Dendritic cell treated with granulocyte-macrophage colony-stimulating factor and Interleukin-4, amounts not matched to agents 40 ng/mL and 50 ng/mL, for 4 days (primary cell): ENCODE measurements around the gene MACROD2.
A peak's percentile ranks its signal among the peaks of the same experiment; 100 is the strongest.

Experiments
- H3K27ac Mint-ChIP-seq: one replicate; pipeline ENCODE4 v1.8.0; 2022; ENCODE audit warnings: mild to moderate bottlenecking, mixed read lengths
- H3K27me3 Mint-ChIP-seq: one replicate; pipeline ENCODE4 v1.8.0; 2022; ENCODE audit warnings: mild to moderate bottlenecking, mixed read lengths
- H3K36me3 Mint-ChIP-seq: one replicate; pipeline ENCODE4 v1.8.0; 2022; ENCODE audit warnings: low read depth, mixed read lengths
- H3K4me1 Mint-ChIP-seq: one replicate; pipeline ENCODE4 v1.8.0; 2022; ENCODE audit warnings: low read depth, mixed read lengths
- H3K4me3 Mint-ChIP-seq: one replicate; pipeline ENCODE4 v1.8.0; 2022; ENCODE audit warnings: mild to moderate bottlenecking, moderate library complexity, mixed read lengths
- H3K9me3 Mint-ChIP-seq: one replicate; pipeline ENCODE4 v1.8.0; 2022; ENCODE audit warnings: mixed read lengths
- intact Hi-C: fragments of 100-400 bp; cut with micrococcal nuclease; formaldehyde crosslinking; loops from one replicate; pipeline ENCODE4 v1.15.0; 2022

The MACROD2 gene

DNA sequence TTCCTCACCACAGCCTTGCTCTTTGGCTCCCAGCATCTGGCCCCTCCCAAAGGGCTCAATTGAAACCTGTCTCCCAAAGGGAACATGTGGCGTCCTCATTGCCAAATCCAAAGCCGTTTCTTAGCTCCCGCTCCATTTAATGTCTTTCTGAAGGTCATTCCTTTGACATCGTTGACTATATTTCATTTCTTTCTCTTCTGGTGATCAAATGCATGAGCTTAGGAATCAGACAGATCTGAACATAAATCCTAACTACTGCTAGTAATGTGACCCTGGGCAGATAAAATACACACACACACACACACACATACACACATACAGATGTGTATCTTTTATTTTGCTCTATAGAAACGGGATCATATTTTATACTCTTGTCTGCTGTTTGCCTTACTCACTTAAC, 1306.8 kb downstream of the MACROD2 start:
- H3K27me3 Mint-ChIP-seq, result peaks cover 4% of the 10 kb centered on the region
- intact Hi-C loops, result no loop called here
- no peaks in the 10 kb centered on the region for H3K4me1 Mint-ChIP-seq
- H3K36me3 Mint-ChIP-seq, result no peaks in the 10 kb centered on the region
- H3K27ac Mint-ChIP-seq, result no peak overlapping the region
- H3K4me3 Mint-ChIP-seq, result no peak overlapping the region
- H3K9me3 Mint-ChIP-seq, result peaks cover 16% of the 10 kb centered on the region

DNA sequence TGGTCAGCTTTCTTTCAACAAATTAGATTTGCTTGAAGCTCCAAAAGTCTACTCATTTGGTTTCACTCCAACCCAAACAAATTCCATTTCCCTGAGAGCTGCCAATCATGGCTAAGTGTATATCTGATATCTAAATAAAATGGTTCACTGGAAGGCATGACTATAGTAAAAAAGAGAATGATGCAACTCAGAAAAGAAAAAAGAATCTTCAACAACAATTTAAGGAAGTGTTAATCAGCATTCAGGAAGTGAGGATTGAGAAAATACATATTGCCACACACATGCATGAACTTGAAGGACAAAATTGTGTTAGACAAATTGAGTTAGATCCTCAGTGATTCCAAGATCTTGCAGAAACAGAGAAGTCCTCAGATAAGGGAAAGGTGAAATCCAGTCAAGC, 1315.0 kb downstream of the MACROD2 start:
- H3K4me1 Mint-ChIP-seq, result peaks cover 7% of the 10 kb centered on the region
- intact Hi-C loops, result no loop called here
- no peaks in the 10 kb centered on the region for H3K27me3 Mint-ChIP-seq
- peaks cover 18% of the 10 kb centered on the region for H3K9me3 Mint-ChIP-seq
- H3K4me3 Mint-ChIP-seq, result peak overlapping the region; percentile 13
- H3K36me3 Mint-ChIP-seq, result no peaks in the 10 kb centered on the region
- H3K27ac Mint-ChIP-seq, result peak overlapping the region; percentile 51

DNA sequence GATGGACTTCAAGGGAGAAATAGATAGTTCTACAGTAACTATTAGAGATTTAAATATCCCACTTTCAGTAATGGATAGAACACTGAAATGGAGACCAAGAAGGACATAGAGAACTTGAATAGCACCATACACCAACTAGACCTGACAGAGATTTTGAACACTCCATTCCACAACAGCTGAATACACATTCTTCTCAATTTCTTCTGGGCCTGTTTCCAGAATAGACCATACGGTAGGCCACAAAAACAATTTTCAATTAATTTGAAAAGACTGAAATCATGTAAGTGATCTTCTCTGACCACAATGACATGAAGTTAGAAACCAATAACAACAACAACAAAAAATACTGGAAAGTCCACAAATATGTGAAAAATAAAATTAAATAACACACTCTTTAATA, 1321.2 kb downstream of the MACROD2 start:
- intact Hi-C loops, result no loop called here
- Mint-ChIP-seq H3K27me3 (no peaks in the 10 kb centered on the region), H3K4me1 (peaks cover 46% of the 10 kb centered on the region), H3K9me3 (peaks cover 22% of the 10 kb centered on the region), H3K4me3 (no peak overlapping the region), H3K36me3 (no peaks in the 10 kb centered on the region), H3K27ac (peak overlapping the region; percentile 43)

DNA sequence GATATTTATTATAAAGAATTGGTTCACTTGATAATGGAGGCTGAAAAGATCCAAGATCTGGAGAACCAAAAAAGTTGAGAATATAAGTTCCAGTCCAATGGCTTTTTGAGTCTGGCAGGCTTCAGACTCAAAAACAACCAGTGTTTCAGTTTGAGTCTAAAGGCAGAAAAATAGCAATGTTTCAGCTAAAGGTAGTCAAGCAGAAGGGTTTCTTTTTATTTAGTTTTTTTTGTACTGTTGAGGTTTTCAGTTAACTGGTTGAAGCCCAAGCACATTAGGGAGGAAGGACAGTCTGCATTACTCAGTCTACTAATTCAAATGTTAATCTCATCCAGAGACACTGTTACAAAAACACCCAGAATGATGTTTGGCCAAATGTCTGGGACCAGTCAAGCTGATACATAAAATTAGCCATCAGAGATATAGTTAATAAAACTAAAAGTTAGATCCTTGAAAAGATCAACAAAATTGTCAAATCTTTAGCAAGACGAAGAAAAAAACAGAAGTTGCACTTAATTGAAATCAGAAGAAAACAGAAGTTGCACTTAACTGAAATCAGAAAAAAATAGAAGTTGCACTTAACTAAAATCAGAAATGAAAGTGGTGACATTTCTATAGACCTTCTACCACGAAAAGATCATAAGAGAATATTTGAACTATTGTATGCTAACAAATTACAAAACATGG, 1322.4 kb downstream of the MACROD2 start:
- Mint-ChIP-seq H3K27ac (peak overlapping the region; percentile 85), H3K27me3 (no peaks in the 10 kb centered on the region), H3K4me1 (peaks cover 46% of the 10 kb centered on the region), H3K4me3 (peak overlapping the region; percentile 17), H3K36me3 (no peaks in the 10 kb centered on the region), H3K9me3 (peaks cover 22% of the 10 kb centered on the region)
- intact Hi-C loops, result no loop called here

DNA sequence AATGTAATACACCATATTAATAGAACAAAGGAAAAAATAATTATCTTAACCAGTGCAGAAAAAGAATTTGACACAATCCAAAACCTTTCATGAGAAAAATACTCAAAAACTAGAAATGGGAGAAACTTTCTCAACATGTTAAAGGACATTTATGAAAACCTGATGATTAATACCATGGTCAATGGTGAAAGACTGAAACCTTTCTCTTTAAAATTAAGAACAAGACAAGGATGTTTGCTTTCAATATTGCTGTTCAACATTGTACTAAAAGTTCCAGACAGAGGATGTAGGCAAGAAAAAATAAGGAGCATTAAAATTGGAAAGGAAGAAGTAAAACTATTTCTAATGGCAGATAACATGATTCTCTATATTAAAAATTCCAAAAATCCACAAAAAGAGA, 1323.4 kb downstream of the MACROD2 start:
- no peaks in the 10 kb centered on the region for H3K27me3 Mint-ChIP-seq
- H3K4me1 Mint-ChIP-seq, result peaks cover 46% of the 10 kb centered on the region
- H3K4me3 Mint-ChIP-seq, result no peak overlapping the region
- H3K9me3 Mint-ChIP-seq, result peaks cover 22% of the 10 kb centered on the region
- peak overlapping the region; percentile 85 for H3K27ac Mint-ChIP-seq
- H3K36me3 Mint-ChIP-seq, result no peaks in the 10 kb centered on the region
- intact Hi-C loops, result no loop called here

DNA sequence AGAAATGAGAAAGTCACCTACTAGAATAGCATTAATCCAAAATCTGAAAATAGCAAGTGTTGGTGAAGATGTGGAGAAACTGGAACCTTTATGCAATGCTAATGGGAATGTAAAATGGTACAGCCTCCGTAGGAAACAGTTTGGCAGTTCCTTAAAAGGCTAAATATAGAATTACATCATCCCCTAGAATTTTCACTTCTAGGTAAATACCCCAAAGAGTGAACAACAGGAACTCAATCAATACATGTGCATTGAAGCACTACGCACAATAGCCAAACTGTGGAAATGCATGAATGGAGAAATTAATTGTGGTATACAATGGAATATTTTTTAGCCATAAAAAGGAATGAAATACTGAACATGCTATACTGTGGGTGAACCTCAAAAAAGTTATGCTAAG, 1324.1 kb downstream of the MACROD2 start:
- H3K4me3 Mint-ChIP-seq, result no peak overlapping the region
- H3K9me3 Mint-ChIP-seq, result peaks cover 22% of the 10 kb centered on the region
- peaks cover 46% of the 10 kb centered on the region for H3K4me1 Mint-ChIP-seq
- intact Hi-C loops, result no loop called here
- no peak overlapping the region for H3K27ac Mint-ChIP-seq
- no peaks in the 10 kb centered on the region for H3K36me3 Mint-ChIP-seq
- no peaks in the 10 kb centered on the region for H3K27me3 Mint-ChIP-seq

DNA sequence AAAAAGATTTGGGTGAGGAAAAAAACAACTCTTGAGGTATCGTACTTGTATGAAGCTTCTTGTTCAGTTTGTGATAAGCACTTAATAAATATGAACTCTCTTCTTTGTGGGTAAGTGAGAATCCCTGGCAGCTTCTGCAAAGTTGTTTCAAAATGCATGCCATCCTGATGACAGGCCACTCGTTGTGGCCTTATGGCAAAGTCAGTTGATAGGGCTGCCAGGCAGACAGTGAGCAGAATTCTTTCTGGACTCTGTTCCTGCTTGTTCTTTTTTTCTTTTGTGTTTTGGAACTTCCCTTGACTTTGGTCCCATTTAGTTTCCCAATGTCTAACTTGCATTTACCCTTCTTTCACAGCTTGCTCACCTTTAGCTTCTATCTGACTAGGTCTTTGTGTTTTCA, 1325.6 kb downstream of the MACROD2 start:
- intact Hi-C loops, result no loop called here
- no peak overlapping the region for H3K27ac Mint-ChIP-seq
- peaks cover 43% of the 10 kb centered on the region for H3K4me1 Mint-ChIP-seq
- H3K27me3 Mint-ChIP-seq, result no peaks in the 10 kb centered on the region
- H3K9me3 Mint-ChIP-seq, result peaks cover 7% of the 10 kb centered on the region
- H3K36me3 Mint-ChIP-seq, result no peaks in the 10 kb centered on the region
- no peak overlapping the region for H3K4me3 Mint-ChIP-seq

DNA sequence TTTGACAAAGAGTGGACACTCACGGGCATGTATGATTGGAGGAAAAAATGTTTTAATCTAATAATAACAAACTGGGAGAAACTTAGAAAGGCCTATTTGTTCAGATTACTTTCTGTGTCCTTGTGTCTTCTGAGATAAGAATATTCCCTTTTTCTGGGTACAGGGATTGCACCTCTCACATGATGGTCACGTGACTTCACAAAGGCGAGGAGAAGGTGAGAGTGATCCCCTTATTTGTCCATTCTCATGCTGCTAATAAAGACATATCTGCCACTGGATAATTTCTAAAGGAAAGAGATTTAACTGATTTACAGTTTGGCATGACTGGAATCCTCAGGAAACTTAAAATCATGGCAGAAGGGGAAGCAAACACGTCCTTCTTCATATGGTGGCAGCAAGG, 1331.8 kb downstream of the MACROD2 start:
- Mint-ChIP-seq H3K27ac (no peak overlapping the region), H3K4me3 (no peak overlapping the region), H3K9me3 (peaks cover 9% of the 10 kb centered on the region), H3K36me3 (no peaks in the 10 kb centered on the region), H3K4me1 (no peaks in the 10 kb centered on the region), H3K27me3 (no peaks in the 10 kb centered on the region)
- intact Hi-C loops, result no loop called here

DNA sequence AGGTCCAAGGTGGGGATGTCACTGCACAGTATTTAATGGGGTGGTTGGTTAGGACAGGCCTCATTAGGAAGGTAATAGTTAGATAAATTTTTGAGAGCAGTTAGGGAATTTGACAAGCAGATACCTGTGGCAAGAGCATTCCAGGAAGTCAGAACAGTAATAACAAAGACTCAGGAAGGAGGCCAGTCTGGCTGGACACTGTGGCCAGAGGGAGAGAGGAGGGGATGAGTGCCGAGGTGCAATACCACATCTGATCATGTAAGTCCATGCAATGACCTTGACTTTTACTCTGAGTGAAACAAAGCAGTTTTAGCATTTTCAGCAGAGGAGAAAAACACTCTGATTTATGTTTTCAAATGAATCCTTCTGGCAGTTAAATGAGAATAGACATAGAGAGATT, 1332.8 kb downstream of the MACROD2 start:
- peaks cover under 1% of the 10 kb centered on the region for H3K4me1 Mint-ChIP-seq
- no peaks in the 10 kb centered on the region for H3K36me3 Mint-ChIP-seq
- intact Hi-C loops, result no loop called here
- no peak overlapping the region for H3K27ac Mint-ChIP-seq
- H3K27me3 Mint-ChIP-seq, result no peaks in the 10 kb centered on the region
- H3K4me3 Mint-ChIP-seq, result no peak overlapping the region
- H3K9me3 Mint-ChIP-seq, result peaks cover 9% of the 10 kb centered on the region

DNA sequence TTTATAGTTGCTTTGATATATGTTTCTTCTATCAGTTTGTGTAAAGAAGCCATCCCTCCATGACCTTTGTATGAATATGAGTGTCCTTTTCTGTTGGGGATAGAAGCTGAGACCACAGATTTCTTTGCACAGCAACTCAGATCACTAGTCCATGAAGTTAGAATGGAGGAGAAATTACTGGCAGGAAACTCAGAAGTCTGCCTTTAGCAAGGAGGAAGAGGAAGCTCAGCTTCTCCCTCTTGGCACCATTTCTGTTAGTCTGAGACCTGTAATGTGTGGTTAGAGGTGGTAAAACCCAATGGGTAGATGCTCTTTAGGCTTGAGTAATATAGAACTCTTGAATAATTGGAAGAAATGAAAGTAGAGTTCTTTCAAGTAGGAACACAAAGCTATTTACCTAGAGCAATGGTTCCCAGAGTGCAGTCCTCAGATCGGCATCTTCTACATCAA, 1337.4 kb downstream of the MACROD2 start:
- Mint-ChIP-seq H3K4me1 (peaks cover 5% of the 10 kb centered on the region), H3K36me3 (no peaks in the 10 kb centered on the region), H3K27me3 (peaks cover 2% of the 10 kb centered on the region), H3K9me3 (no peaks in the 10 kb centered on the region), H3K27ac (no peak overlapping the region), H3K4me3 (no peak overlapping the region)
- intact Hi-C loops, result no loop called here

DNA sequence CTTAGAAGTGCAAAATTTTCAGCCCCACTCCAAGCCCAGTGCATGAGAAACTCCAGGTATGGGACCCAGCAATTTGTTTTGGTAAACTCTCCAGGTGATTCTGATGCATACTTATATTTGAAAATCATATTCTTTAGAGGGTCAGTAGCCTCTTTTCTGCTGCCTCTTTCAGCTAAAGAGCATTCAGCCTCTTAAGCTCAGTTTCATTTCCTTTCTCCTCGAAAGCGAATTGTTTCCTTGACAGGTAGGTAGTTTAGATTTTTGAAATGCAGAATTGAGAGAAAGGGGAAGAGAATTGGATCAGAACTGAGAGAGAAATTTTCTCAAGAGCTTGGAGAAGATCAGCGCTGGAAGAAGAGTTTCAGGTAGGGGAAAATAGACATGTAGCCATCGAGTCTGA, 1337.9 kb downstream of the MACROD2 start:
- intact Hi-C loops, result no loop called here
- peaks cover 5% of the 10 kb centered on the region for H3K4me1 Mint-ChIP-seq
- no peak overlapping the region for H3K4me3 Mint-ChIP-seq
- no peak overlapping the region for H3K27ac Mint-ChIP-seq
- H3K9me3 Mint-ChIP-seq, result no peaks in the 10 kb centered on the region
- H3K27me3 Mint-ChIP-seq, result peaks cover 2% of the 10 kb centered on the region
- H3K36me3 Mint-ChIP-seq, result no peaks in the 10 kb centered on the region

DNA sequence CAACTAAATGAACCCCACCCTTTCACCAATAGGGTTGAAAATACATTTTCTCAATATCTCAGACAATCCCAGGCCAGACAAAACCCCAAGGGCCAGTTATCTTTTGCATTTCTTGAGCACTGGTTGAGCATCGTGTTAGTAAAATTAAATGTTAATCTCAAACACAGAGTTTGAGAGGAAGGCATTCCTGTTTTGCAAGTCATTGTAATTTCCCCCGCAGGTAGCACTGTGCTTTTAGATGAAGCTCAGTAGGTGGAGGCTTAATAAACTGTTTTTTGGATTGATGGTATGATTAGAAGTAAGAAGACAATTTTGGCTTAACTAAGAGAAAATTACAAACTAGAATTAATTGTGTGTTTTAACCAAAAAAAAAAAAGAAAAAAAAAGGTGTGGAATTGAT, 1340.7 kb downstream of the MACROD2 start:
- peaks cover 2% of the 10 kb centered on the region for H3K27me3 Mint-ChIP-seq
- H3K27ac Mint-ChIP-seq, result no peak overlapping the region
- no peak overlapping the region for H3K4me3 Mint-ChIP-seq
- H3K36me3 Mint-ChIP-seq, result no peaks in the 10 kb centered on the region
- intact Hi-C loops, result no loop called here
- H3K4me1 Mint-ChIP-seq, result peaks cover 5% of the 10 kb centered on the region
- no peaks in the 10 kb centered on the region for H3K9me3 Mint-ChIP-seq

DNA sequence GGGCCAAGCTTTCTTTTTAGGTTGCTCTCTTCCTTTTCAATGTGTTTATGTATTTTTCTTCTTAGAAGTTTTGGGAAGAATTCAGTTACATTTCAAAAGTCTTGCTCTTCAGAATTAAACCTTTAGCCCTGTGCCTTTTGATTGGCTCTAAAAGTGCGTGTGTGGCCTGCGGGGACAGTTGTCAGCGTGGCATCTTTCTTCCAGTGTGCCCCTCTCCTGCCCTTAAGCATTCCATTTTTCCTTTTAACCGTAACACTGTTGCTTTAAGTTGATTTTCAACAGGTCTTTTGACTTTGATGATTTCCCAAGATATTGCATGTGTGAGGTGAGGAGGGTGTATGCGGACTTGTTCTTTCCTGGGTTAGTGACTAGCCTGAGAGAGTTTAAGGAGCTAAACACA, 1341.2 kb downstream of the MACROD2 start:
- Mint-ChIP-seq H3K27ac (no peak overlapping the region), H3K9me3 (no peaks in the 10 kb centered on the region), H3K4me3 (no peak overlapping the region), H3K27me3 (peaks cover 2% of the 10 kb centered on the region), H3K4me1 (peaks cover 5% of the 10 kb centered on the region), H3K36me3 (no peaks in the 10 kb centered on the region)
- intact Hi-C loops, result no loop called here

DNA sequence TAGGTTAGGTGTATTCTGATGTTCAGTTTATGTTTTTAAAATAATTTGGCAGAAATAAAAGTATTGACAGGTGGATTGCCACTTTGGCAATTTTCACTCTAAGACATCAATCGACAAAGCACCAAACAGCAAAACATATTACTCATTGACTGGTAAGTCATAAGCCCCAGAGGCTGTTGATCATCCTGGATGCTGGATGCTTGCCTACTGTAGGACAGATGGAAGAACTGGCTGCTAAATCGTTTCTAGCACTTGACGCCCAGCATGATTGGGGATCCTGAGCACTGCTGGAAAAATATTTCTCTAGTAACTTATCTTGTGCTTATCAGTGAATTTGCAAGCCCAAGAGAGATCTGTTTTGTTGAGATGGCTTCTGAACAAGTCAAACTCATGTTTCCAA, 1343.9 kb downstream of the MACROD2 start:
- intact Hi-C loops, result no loop called here
- no peaks in the 10 kb centered on the region for H3K9me3 Mint-ChIP-seq
- H3K27me3 Mint-ChIP-seq, result no peaks in the 10 kb centered on the region
- H3K27ac Mint-ChIP-seq, result no peak overlapping the region
- no peaks in the 10 kb centered on the region for H3K36me3 Mint-ChIP-seq
- H3K4me1 Mint-ChIP-seq, result no peaks in the 10 kb centered on the region
- H3K4me3 Mint-ChIP-seq, result no peak overlapping the region

DNA sequence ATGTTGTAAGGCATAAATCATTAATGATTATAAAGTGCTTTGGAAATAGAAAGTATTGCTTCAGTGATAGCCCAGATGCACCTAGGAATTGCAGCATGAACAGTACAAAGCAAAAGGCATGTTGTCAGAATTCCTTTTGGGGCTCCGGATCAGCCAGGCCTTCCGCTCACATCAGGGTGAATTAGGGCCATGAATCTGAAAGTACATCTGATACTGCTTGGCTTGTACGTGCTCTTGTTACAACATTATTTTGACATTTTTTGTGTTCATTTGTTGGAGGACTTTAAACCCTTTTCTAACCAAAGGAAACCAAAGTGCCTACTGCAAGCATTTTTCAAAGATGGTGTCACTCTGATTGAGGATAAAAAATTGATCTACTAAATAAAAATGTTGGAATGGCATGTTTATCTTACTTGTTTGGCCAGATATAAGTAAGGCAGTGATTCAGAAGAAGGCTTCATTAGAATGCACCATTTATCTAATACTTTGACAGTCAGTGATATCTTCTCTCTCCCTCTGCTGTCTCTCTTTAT, 1347.7 kb downstream of the MACROD2 start:
- Mint-ChIP-seq H3K36me3 (no peaks in the 10 kb centered on the region), H3K4me1 (no peaks in the 10 kb centered on the region), H3K9me3 (peaks cover 2% of the 10 kb centered on the region), H3K27ac (no peak overlapping the region), H3K4me3 (no peak overlapping the region), H3K27me3 (no peaks in the 10 kb centered on the region)
- intact Hi-C loops, result no loop called here
